PC-9 (cell line): ENCODE measurements around the gene STEAP3.

Source experiments
- EZH2 ChIP-seq: fragments of 200-600 bp; sonication (generic); IDR thresholded peaks from 2 replicates; pipeline ENCODE4 v1.8.0; 2017; ENCODE audit warnings: antibody characterized with exemption, low read depth
- TF ChIP-seq, protein P1 (sequence below): fragments of 200-600 bp; sonication (generic); conservative IDR thresholded peaks from 2 replicates; pipeline ENCODE4 v1.6.1; 2017; ENCODE audit warnings: mixed run types, antibody characterized with exemption, mild to moderate bottlenecking, moderate library complexity

DNA sequence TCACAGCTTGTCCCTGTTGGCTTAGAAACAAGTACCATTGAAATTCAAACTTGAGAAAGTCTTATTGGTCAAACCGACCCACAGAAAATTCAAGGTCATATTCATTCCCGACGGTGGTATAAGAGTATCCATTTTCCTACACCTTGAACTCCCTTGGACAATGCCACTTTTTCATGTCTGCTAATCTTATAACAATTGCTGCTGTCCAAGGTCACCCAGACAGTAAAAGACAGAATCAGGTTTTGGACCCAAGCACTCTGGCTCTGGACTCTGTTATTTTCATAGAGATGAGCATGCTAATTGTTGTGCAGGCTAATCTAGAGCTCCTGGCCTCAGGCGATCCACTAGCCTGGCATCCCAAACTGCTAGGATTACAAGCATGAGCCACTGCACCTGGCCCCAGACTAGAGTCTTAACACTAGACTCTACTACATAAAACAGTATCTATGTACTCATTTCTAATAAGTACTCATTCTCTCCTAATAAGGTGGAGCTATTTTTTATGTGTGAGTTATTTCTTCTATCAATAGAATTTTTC is 85.2 kb downstream of the STEAP3 start:
- TF ChIP-seq EZH2: no peak
- TF ChIP-seq, protein P1, sequence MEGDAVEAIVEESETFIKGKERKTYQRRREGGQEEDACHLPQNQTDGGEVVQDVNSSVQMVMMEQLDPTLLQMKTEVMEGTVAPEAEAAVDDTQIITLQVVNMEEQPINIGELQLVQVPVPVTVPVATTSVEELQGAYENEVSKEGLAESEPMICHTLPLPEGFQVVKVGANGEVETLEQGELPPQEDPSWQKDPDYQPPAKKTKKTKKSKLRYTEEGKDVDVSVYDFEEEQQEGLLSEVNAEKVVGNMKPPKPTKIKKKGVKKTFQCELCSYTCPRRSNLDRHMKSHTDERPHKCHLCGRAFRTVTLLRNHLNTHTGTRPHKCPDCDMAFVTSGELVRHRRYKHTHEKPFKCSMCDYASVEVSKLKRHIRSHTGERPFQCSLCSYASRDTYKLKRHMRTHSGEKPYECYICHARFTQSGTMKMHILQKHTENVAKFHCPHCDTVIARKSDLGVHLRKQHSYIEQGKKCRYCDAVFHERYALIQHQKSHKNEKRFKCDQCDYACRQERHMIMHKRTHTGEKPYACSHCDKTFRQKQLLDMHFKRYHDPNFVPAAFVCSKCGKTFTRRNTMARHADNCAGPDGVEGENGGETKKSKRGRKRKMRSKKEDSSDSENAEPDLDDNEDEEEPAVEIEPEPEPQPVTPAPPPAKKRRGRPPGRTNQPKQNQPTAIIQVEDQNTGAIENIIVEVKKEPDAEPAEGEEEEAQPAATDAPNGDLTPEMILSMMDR: no peak
